HCT116 (cell line): Measurements from ENCODE around the gene UBE2L3.

Experiments used
- POLR2AphosphoS5 ChIP-seq: IDR thresholded peaks from 2 replicates; pipeline ENCODE4 v1.6.1; 2011; ENCODE audit warnings: mild to moderate bottlenecking, low read depth, low read length, moderate library complexity
- SIN3A ChIP-seq: IDR thresholded peaks from 2 replicates; pipeline ENCODE4 v1.6.1; 2012; ENCODE audit warnings: low read depth
- TF ChIP-seq, protein P1 (sequence below), 3 experiments: fragments of 200-600 bp in 1 of 3; sonication (generic) in 1 of 3; IDR thresholded peaks in 2 of 3; conservative IDR thresholded peaks in 1 of 3; 2 replicates each; pipeline ENCODE4 v1.5.1; 2012 to 2017; ENCODE audit warnings: low read depth in 2 of 3, low read length in 2 of 3, antibody characterized with exemption in 1 of 3, borderline replicate concordance in 1 of 3, control low read depth in 1 of 3, mild to moderate bottlenecking in 1 of 3, mixed read lengths in 1 of 3, mixed run types in 1 of 3, moderate library complexity in 1 of 3; ENCODE audit not compliant: insufficient read depth in 1 of 3
- TF ChIP-seq, protein P2 (sequence below): IDR thresholded peaks from 2 replicates; pipeline ENCODE4 v1.6.1; 2012; ENCODE audit warnings: low read depth

DNA sequence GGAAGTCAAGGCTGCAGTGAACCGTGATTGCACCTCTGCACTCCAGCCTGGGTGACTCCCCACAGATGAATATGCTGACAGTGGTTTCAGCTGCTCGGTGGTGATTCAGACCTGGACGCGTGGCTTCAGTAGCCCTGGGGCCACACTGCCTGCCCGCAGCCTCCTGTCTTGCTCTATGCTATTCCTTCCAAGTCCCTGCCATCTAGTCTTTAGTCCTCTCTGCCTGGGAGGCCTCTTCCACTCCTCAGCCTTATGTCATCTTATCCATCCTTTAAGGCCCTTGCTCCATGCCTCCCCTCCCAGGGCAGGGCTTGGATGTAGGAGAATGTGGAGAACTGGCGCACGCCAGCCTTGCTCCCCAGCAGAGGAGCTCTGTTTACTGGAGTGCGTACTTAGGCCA lies 39.3 kb downstream of the UBE2L3 start:
- TF ChIP-seq SIN3A: no peak
- TF ChIP-seq, protein P1, sequence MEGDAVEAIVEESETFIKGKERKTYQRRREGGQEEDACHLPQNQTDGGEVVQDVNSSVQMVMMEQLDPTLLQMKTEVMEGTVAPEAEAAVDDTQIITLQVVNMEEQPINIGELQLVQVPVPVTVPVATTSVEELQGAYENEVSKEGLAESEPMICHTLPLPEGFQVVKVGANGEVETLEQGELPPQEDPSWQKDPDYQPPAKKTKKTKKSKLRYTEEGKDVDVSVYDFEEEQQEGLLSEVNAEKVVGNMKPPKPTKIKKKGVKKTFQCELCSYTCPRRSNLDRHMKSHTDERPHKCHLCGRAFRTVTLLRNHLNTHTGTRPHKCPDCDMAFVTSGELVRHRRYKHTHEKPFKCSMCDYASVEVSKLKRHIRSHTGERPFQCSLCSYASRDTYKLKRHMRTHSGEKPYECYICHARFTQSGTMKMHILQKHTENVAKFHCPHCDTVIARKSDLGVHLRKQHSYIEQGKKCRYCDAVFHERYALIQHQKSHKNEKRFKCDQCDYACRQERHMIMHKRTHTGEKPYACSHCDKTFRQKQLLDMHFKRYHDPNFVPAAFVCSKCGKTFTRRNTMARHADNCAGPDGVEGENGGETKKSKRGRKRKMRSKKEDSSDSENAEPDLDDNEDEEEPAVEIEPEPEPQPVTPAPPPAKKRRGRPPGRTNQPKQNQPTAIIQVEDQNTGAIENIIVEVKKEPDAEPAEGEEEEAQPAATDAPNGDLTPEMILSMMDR (IDR thresholded peaks at IDR 0.05 in 2 of 3, conservative IDR thresholded peaks at IDR 0.05 in 1 of 3; ENCODE audit: borderline replicate concordance in 1 of 3, insufficient read depth in 1 of 3, low read depth in 2 of 3, low read length in 2 of 3): no peak
- no peak for TF ChIP-seq POLR2AphosphoS5
- TF ChIP-seq, protein P2, sequence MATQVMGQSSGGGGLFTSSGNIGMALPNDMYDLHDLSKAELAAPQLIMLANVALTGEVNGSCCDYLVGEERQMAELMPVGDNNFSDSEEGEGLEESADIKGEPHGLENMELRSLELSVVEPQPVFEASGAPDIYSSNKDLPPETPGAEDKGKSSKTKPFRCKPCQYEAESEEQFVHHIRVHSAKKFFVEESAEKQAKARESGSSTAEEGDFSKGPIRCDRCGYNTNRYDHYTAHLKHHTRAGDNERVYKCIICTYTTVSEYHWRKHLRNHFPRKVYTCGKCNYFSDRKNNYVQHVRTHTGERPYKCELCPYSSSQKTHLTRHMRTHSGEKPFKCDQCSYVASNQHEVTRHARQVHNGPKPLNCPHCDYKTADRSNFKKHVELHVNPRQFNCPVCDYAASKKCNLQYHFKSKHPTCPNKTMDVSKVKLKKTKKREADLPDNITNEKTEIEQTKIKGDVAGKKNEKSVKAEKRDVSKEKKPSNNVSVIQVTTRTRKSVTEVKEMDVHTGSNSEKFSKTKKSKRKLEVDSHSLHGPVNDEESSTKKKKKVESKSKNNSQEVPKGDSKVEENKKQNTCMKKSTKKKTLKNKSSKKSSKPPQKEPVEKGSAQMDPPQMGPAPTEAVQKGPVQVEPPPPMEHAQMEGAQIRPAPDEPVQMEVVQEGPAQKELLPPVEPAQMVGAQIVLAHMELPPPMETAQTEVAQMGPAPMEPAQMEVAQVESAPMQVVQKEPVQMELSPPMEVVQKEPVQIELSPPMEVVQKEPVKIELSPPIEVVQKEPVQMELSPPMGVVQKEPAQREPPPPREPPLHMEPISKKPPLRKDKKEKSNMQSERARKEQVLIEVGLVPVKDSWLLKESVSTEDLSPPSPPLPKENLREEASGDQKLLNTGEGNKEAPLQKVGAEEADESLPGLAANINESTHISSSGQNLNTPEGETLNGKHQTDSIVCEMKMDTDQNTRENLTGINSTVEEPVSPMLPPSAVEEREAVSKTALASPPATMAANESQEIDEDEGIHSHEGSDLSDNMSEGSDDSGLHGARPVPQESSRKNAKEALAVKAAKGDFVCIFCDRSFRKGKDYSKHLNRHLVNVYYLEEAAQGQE: no peak
